AG04450 (cell line): ENCODE measurements around the gene CALML6. TPM values are rescaled to one million over a fixed set of nuclear protein-coding genes. Genes with fewer than 3 reads are reported as not detected.
A peak's percentile ranks its signal among the peaks of the same experiment; 100 is the strongest.

Experiments used
- CTCF ChIA-PET: fragments of 300-600, 350-600 bp; formaldehyde crosslinking; extraction: SDS; loops from one replicate; lab custom pipeline; 2022; ENCODE audit warnings: antibody characterized with exemption, inconsistent platforms; lab: Charles Lee
- POLR2A ChIA-PET: fragments of 350-600 bp; formaldehyde crosslinking; extraction: SDS; loops from one replicate; lab custom pipeline; 2021; ENCODE audit warnings: antibody characterized with exemption, inconsistent platforms; lab: Yijun Ruan, JAX
- DNase-seq: peaks from one replicate; pipeline ENCODE4 v3.0.0-alpha.2; 2011; ENCODE audit warnings: low read depth, low spot score
- H3K27ac ChIP-seq: one replicate; pipeline ENCODE4 v1.5.1; 2012; ENCODE audit warnings: low read depth, low read length, control low read depth
- H3K27me3 ChIP-seq: one replicate; pipeline ENCODE4 v1.6.0; 2012; ENCODE audit warnings: low read length; ENCODE audit not compliant: control insufficient read depth, insufficient read depth
- H3K4me3 ChIP-seq: 2 replicates; pipeline ENCODE4 v1.5.1; 2011; ENCODE audit warnings: mild to moderate bottlenecking, low read depth, low read length, control low read depth
- H3K9me3 ChIP-seq: 2 replicates; pipeline ENCODE4 v1.5.1; 2012; ENCODE audit warnings: low read length; ENCODE audit not compliant: control insufficient read depth, insufficient read depth
- polyA plus RNA-seq: library from polyadenylated mRNA; depleted of rRNA; stranded (reverse); fragments of >200 nt; gene quantifications from 2 replicates; pipeline ENCODE4 v1.2.3, GENCODE V29; 2011
- TF ChIP-seq, protein P1 (sequence below): IDR thresholded peaks from 2 replicates; pipeline ENCODE4 v1.5.1; 2011; ENCODE audit warnings: low read depth, low read length, control low read depth, inconsistent platforms

Gene CALML6
- polyA plus RNA-seq, 1 experiment = 0.21 TPM

DNA sequence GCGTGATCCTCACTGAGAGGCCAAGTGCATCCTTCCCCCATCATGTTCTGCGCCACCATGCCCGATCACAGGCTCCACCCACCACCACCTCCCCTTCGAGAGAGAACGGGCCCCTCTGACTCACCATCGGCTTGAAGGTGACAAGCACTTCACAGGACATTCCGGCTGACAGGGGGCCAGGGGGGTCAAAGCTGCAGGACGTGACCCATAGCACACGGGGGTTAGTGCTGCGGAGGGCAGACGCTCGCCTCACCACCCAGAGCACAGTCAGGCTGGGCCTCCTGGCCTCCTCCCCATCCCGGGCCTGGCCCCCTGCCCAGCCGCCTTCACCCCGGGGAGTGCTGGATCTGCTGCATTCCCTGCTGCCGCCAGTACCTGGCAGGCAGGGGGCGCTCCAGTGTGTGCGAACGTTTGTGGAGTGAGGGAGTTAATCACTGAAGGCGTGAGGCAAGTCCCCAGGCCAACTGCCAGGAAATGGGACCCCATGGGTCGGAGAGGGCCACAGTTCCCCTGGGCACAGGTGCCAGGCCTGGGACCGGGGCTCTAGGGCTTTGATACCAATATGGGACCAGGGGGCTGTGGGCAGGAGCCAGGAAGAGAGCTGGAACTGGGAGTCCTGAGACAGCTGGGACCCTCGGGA is 44.9 kb downstream of the CALML6 start:
- Histone ChIP-seq H3K4me3 (no peak overlapping the region), H3K27me3 (peaks cover 25% of the 10 kb centered on the region), H3K9me3 (peaks cover 3% of the 10 kb centered on the region; the same call in 1 of the 2 replicates), H3K27ac (no peak overlapping the region)
- peak; percentile 10 for DNase-seq
- TF ChIP-seq, protein P1, sequence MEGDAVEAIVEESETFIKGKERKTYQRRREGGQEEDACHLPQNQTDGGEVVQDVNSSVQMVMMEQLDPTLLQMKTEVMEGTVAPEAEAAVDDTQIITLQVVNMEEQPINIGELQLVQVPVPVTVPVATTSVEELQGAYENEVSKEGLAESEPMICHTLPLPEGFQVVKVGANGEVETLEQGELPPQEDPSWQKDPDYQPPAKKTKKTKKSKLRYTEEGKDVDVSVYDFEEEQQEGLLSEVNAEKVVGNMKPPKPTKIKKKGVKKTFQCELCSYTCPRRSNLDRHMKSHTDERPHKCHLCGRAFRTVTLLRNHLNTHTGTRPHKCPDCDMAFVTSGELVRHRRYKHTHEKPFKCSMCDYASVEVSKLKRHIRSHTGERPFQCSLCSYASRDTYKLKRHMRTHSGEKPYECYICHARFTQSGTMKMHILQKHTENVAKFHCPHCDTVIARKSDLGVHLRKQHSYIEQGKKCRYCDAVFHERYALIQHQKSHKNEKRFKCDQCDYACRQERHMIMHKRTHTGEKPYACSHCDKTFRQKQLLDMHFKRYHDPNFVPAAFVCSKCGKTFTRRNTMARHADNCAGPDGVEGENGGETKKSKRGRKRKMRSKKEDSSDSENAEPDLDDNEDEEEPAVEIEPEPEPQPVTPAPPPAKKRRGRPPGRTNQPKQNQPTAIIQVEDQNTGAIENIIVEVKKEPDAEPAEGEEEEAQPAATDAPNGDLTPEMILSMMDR = peak; percentile 71
- ChIA-PET CTCF (interaction anchor here (0.6 to 4.7 kb wide), 9 partner anchors 16 to 332 kb away, joined by 3 to 45 read pairs (median 3); no protein-coding TSS in a partner anchor), POLR2A (no interaction called here)

DNA sequence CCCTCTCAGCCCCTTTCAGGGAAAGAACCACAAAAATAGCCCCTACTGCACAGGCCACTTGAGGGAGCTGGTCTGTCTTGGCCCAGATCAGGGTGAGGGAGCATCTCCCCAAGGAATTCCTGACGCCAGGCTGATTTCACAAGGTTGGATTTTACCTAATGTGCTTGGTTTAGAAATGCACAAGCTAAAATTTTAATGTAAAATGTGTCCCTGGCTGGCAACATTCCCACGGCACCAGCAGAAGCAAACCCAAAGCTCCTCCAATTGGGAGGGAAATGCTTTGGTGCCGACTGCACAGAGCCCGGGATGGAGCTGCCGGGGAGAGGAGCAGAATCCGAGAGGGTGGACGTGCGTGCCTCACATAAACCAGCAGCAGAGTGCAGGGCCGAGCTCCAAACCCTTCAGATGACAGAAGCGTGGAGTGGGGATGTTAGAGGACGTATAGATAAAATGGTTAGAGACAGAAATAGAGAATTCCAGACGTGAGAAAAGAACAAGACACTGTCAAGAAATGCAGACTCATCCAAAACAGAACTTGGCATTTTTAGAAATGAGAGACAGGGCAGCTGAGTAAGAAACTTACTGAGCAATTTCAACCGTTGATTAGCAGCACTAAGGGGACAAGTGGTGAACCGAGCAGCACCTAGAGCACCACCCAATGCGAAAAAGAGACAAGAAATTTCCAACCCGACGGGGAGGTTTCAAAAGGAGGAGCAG is 45.6 kb downstream of the CALML6 start:
- no peak for DNase-seq
- CTCF ChIA-PET = interaction anchor here (0.6 to 4.7 kb wide), 12 partner anchors 17 to 331 kb away, joined by 3 to 45 read pairs (median 3); no protein-coding TSS in a partner anchor
- Histone ChIP-seq H3K27ac (no peak overlapping the region), H3K27me3 (peaks cover 29% of the 10 kb centered on the region), H3K4me3 (no peak overlapping the region), H3K9me3 (no peaks in the 10 kb centered on the region; the same call in 1 of the 2 replicates)
- TF ChIP-seq, protein P1 = no peak
- POLR2A ChIA-PET = no interaction called here

GRCh38 chr1:1962752-1963151 is 47.7 kb downstream of the CALML6 start:
- ChIA-PET POLR2A (no interaction called here), CTCF (interaction anchor here (4.7 kb wide), 1 partner anchor 82 kb away, joined by 45 read pairs; no protein-coding TSS in a partner anchor)
- TF ChIP-seq, protein P1 = no peak
- no peak overlapping the region for H3K27ac ChIP-seq
- no peak overlapping the region for H3K4me3 ChIP-seq
- no peak for DNase-seq
- peaks cover 33% of the 10 kb centered on the region for H3K27me3 ChIP-seq
- no peaks in the 10 kb centered on the region; the same call in 1 of the 2 replicates for H3K9me3 ChIP-seq

DNA sequence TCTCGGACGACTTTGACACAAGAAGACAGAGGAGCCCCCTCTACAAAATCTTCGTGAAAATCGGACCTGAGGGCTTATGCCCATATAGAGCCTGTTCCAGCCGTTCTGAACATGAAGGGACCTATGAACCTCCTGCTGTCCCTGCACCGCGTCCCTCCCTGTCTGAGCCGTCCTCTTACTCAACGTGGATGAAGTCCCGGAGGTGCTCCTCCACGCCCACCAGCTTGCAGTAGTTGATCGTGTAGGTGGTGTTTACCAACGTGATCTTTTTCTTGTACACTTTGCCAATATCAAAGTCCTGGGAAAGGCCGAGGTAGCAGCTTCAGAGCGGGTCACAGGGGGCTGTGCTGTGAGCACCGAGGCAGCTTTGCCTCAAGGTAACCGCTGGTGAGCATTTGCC is 48.5 kb downstream of the CALML6 start:
- Histone ChIP-seq H3K27me3 (peaks cover 30% of the 10 kb centered on the region), H3K4me3 (no peak overlapping the region), H3K9me3 (no peaks in the 10 kb centered on the region; the same call in 1 of the 2 replicates), H3K27ac (no peak overlapping the region)
- DNase-seq = no peak
- POLR2A ChIA-PET = no interaction called here
- TF ChIP-seq, protein P1 = no peak
- CTCF ChIA-PET = no interaction called here

DNA sequence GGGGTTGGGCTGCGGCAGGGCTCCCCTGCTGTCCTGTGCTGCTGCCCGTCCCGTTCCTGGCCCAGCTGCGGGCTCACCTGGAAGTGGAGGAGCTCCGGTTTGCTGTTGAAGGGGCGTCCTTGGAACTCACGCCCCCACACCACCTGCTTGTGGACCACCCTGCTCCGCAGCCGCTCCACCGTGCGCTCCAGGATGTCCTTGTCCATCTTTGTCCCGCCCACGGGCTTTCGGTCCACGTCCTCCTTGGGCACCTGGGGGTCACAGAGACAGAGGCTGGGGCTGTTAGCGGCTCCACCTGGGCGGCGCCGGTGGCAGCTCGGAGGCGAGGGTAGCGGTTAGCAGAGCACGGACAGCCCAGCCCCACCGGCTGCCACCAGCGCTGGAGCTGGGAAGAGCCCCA is 49.8 kb downstream of the CALML6 start:
- Histone ChIP-seq H3K4me3 (no peak overlapping the region), H3K27ac (no peak overlapping the region), H3K27me3 (peaks cover 27% of the 10 kb centered on the region), H3K9me3 (peaks cover 4% of the 10 kb centered on the region; the same call in 1 of the 2 replicates)
- ChIA-PET POLR2A (no interaction called here), CTCF (no interaction called here)
- TF ChIP-seq, protein P1 = no peak
- DNase-seq = no peak
